ENCODE results near the gene MXRA7.
"Not testable (repeated sequence)": the region's sequence is repeated elsewhere in the genome, so short reads cannot be mapped to it uniquely, and the experiment has no call there.

Gene MXRA7

GRCh38 chr17:76700617-76701470 is 9.9 kb downstream of the MXRA7 start:
- in situ Hi-C loops (cut with HindIII; ENCODE audit: low sequenced_read_pairs), result no loop called here

GRCh38 chr17:76700270-76700616 is 10.5 kb downstream of the MXRA7 start:
- in situ Hi-C loops (cut with HindIII; ENCODE audit: low sequenced_read_pairs), result no loop called here

GRCh38 chr17:76698466-76698977 is 12.2 kb downstream of the MXRA7 start:
- in situ Hi-C loops (cut with HindIII; ENCODE audit: low sequenced_read_pairs), result not testable (repeated sequence)

GRCh38 chr17:76697702-76698465 is 12.9 kb downstream of the MXRA7 start:
- in situ Hi-C loops (cut with HindIII; ENCODE audit: low sequenced_read_pairs), result no loop called here

- in situ Hi-C loops (cut with HindIII; ENCODE audit: low sequenced_read_pairs), result no loop called here
These were observed 13.7 kb downstream of the MXRA7 start for GRCh38 chr17:76696763-76697701.

GRCh38 chr17:76695059-76695831 is 15.5 kb downstream of the MXRA7 start:
- in situ Hi-C loops (cut with HindIII; ENCODE audit: low sequenced_read_pairs), result no loop called here

- in situ Hi-C loops (cut with HindIII; ENCODE audit: low sequenced_read_pairs), result no loop called here
These were observed 19.2 kb downstream of the MXRA7 start for GRCh38 chr17:76691379-76692191.

GRCh38 chr17:76690596-76691280 is 20.0 kb downstream of the MXRA7 start:
- in situ Hi-C loops (cut with HindIII; ENCODE audit: low sequenced_read_pairs), result no loop called here

GRCh38 chr17:76689859-76690258 is 20.9 kb downstream of the MXRA7 start:
- in situ Hi-C loops (cut with HindIII; ENCODE audit: low sequenced_read_pairs), result no loop called here

- in situ Hi-C loops (cut with HindIII; ENCODE audit: low sequenced_read_pairs), result no loop called here
These were observed 22.6 kb downstream of the MXRA7 start for GRCh38 chr17:76688165-76688622.

GRCh38 chr17:76687298-76688164 is 23.2 kb downstream of the MXRA7 start:
- in situ Hi-C loops (cut with HindIII; ENCODE audit: low sequenced_read_pairs), result no loop called here

GRCh38 chr17:76686538-76687297 is 24.0 kb downstream of the MXRA7 start:
- in situ Hi-C loops (cut with HindIII; ENCODE audit: low sequenced_read_pairs), result no loop called here

GRCh38 chr17:76685846-76686245 is 24.9 kb downstream of the MXRA7 start:
- in situ Hi-C loops (cut with HindIII; ENCODE audit: low sequenced_read_pairs), result no loop called here

- in situ Hi-C loops (cut with HindIII; ENCODE audit: low sequenced_read_pairs), result no loop called here
These were observed 25.4 kb downstream of the MXRA7 start for GRCh38 chr17:76685366-76685765.

GRCh38 chr17:76684756-76685155 is 26.0 kb downstream of the MXRA7 start:
- in situ Hi-C loops (cut with HindIII; ENCODE audit: low sequenced_read_pairs), result no loop called here

- in situ Hi-C loops (cut with HindIII; ENCODE audit: low sequenced_read_pairs), result no loop called here
These were observed 26.6 kb downstream of the MXRA7 start for GRCh38 chr17:76683921-76684745.

Measured in endothelial cell of hepatic sinusoid (primary cell).